Measurements from ENCODE around the gene PDE11A. TPM values are rescaled to one million over a fixed set of nuclear protein-coding genes. Genes with fewer than 3 reads are reported as not detected.

PDE11A gene
- total and polyA plus RNA-seq, 8 donors: under 0.01 to 0.87 (median 0.40) TPM; not detected in 2

DNA sequence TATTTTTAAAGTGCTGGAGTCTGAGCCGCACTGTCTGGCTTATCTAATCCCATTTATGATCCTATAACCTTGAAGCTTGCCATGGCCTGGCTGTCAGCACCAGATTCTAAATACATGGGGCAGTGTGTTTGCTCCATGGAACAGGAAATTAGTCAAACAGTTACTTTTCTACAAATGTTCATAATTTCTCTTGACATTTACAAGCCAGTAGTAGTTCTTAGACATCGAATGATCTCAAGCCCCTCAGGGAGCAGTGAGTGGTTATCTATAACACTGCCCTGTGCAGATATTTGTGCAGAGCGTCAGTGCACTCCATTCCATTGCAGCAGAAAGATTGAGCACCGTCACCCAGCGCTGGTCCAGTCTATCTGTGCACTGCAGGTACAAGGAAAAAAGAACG, 474.8 kb downstream of the PDE11A start:
- intact Hi-C loops (cut with DNase I; ENCODE audit: low total_unique reads): no loop called here
- Histone ChIP-seq H3K36me3 (no peaks in the 10 kb centered on the region), H3K4me1 (peaks cover 5 to 20% (median 8%) of the 10 kb centered on the region in 4 donors), H3K9me3 (no peaks in the 10 kb centered on the region), H3K4me3 (no peak overlapping the region), H3K27me3 (no peaks in the 10 kb centered on the region), H3K27ac (no peak overlapping the region)
- WGBS, 5 donors: 43 to 62% (median 56%) methylated on average over 6 of the region's 6 CpGs
- no peak for TF ChIP-seq POLR2A (IDR thresholded peaks at IDR 0.05)
- TF ChIP-seq, protein P1, sequence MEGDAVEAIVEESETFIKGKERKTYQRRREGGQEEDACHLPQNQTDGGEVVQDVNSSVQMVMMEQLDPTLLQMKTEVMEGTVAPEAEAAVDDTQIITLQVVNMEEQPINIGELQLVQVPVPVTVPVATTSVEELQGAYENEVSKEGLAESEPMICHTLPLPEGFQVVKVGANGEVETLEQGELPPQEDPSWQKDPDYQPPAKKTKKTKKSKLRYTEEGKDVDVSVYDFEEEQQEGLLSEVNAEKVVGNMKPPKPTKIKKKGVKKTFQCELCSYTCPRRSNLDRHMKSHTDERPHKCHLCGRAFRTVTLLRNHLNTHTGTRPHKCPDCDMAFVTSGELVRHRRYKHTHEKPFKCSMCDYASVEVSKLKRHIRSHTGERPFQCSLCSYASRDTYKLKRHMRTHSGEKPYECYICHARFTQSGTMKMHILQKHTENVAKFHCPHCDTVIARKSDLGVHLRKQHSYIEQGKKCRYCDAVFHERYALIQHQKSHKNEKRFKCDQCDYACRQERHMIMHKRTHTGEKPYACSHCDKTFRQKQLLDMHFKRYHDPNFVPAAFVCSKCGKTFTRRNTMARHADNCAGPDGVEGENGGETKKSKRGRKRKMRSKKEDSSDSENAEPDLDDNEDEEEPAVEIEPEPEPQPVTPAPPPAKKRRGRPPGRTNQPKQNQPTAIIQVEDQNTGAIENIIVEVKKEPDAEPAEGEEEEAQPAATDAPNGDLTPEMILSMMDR (IDR thresholded peaks at IDR 0.05): no peak
- TF ChIP-seq EP300 (IDR thresholded peaks at IDR 0.05): no peak
- no peak for TF ChIP-seq POLR2AphosphoS5 (IDR thresholded peaks at IDR 0.05)
- peak in 1 of 2 donors; percentile 22 for DNase-seq

DNA sequence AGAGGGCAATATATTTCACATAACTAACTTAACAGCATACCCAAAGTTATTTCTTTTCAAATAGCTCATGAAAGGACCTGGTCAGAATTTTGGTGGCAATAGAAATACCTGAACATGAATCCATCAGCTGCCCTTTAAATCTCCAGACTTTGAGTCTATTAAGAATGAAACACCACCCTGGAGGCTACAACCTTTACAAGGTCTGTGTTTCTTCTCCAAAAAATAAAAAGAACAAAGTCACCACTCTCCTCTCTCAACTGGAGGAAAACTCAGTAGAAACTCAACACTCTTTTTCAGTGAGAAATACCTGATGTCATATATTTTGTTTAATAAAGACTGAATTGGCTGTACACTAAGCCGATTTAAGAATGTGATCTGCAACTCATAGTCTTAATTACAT, 475.7 kb downstream of the PDE11A start:
- TF ChIP-seq EP300 (IDR thresholded peaks at IDR 0.05) (no peak), POLR2A (IDR thresholded peaks at IDR 0.05) (no peak), POLR2AphosphoS5 (IDR thresholded peaks at IDR 0.05) (no peak)
- TF ChIP-seq, protein P1 (IDR thresholded peaks at IDR 0.05): no peak
- intact Hi-C loops (cut with DNase I; ENCODE audit: low total_unique reads): no loop called here
- Histone ChIP-seq H3K27ac (no peak overlapping the region), H3K27me3 (no peaks in the 10 kb centered on the region), H3K9me3 (no peaks in the 10 kb centered on the region), H3K4me3 (no peak overlapping the region), H3K36me3 (no peaks in the 10 kb centered on the region), H3K4me1 (peaks cover 5 to 20% (median 8%) of the 10 kb centered on the region in 4 donors)
- DNase-seq: no peak
- 83 to 100% (median 91%) methylated on average over 1 of the region's 1 CpG for WGBS, 5 donors

DNA sequence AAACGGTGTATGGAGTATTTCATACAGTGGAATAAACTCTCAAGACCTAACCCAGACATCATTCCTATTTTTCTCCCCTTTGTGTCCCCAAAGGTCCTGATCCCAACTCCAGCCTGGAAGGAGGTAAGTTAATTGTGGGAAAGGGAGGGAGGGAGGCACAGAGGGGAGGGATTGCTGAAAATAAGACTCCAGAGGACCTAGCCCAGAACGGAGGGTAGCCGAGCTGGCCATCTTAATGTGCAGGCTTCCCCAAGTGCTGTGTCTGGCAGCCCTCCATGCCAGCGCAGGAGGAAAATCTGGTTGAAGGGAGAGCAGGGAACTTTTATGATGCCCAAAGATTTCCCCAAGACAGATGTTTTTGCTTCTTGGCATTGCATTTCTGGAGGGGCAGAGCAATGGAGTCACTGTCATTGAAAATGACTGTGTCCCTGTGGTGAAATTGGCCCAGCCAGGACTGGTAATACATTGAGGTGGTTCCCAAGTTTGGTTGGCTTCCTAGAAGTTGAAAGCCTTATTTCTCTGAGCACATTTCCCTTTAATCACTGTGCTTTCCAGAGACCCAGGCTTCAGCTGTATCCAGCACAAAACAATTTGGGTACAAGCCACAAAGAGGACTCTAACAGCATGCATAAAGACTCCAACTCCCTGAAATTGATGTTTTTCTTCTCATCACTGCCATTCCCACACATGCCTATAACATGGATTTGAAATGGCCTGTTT, 477.3 kb downstream of the PDE11A start:
- TF ChIP-seq EP300 (IDR thresholded peaks at IDR 0.05) (no peak), POLR2AphosphoS5 (IDR thresholded peaks at IDR 0.05) (no peak), POLR2A (IDR thresholded peaks at IDR 0.05) (no peak)
- TF ChIP-seq, protein P1 (IDR thresholded peaks at IDR 0.05): no peak
- no peak overlapping the region for H3K27ac ChIP-seq
- H3K27me3 ChIP-seq: no peaks in the 10 kb centered on the region
- 93 to 99% (median 95%) methylated on average over 4 of the region's 4 CpGs for WGBS, 5 donors
- peaks cover 5 to 20% (median 8%) of the 10 kb centered on the region in 4 donors for H3K4me1 ChIP-seq
- H3K36me3 ChIP-seq: no peaks in the 10 kb centered on the region
- DNase-seq: no peak
- intact Hi-C loops (cut with DNase I; ENCODE audit: low total_unique reads): no loop called here
- H3K4me3 ChIP-seq: no peak overlapping the region
- H3K9me3 ChIP-seq: no peaks in the 10 kb centered on the region

DNA sequence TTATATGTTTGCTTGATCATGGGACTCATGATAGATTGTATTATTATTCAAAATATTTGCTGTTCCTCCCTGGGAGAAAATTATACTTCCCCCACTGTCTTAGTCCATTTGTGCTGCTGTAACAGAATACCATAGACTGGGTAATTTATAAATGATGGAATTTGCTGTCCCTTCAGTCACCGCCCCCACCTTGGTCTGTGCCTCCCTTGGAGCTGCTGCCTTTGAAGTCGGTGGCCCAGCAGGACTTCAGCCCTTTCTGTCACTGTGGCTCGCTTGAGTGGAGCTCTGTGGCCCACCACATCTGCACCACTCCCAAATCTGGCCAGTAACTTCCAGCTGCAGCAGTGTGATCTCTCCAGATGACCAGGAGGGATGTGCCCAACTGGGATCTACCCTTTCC, 479.2 kb downstream of the PDE11A start:
- Histone ChIP-seq H3K27ac (no peak overlapping the region), H3K4me3 (no peak overlapping the region), H3K27me3 (no peaks in the 10 kb centered on the region), H3K36me3 (no peaks in the 10 kb centered on the region), H3K4me1 (peaks cover 0 to 8% (median 2%) of the 10 kb centered on the region in 4 donors), H3K9me3 (no peaks in the 10 kb centered on the region)
- 84 to 97% (median 95%) methylated on average over 3 of the region's 3 CpGs for WGBS, 5 donors
- TF ChIP-seq EP300 (IDR thresholded peaks at IDR 0.05): no peak
- no peak for TF ChIP-seq POLR2AphosphoS5 (IDR thresholded peaks at IDR 0.05)
- TF ChIP-seq, protein P1 (IDR thresholded peaks at IDR 0.05): no peak
- TF ChIP-seq POLR2A (IDR thresholded peaks at IDR 0.05): no peak
- no peak for DNase-seq
- intact Hi-C loops (cut with DNase I; ENCODE audit: low total_unique reads): no loop called here
